Left ventricle myocardium inferior (tissue), 1 donor: ENCODE measurements around the gene GABRG2. TPM values are rescaled to one million over a fixed set of nuclear protein-coding genes. Genes with fewer than 3 reads are reported as not detected.

Experiments used
- DNase-seq: peaks from one replicate; pipeline ENCODE4 v3.0.0-alpha.2; 2020
- H3K27ac ChIP-seq: fragments of 200-600 bp; replicated peaks from 2 replicates; pipeline ENCODE4 v1.8.0; 2021
- H3K27me3 ChIP-seq: fragments of 200-600 bp; 2 replicates; pipeline ENCODE4 v1.8.0; 2021; ENCODE audit warnings: low read depth
- H3K36me3 ChIP-seq: fragments of 200-600 bp; 2 replicates; pipeline ENCODE4 v1.8.0; 2021
- H3K4me1 ChIP-seq: fragments of 200-600 bp; 2 replicates; pipeline ENCODE4 v1.8.0; 2021
- H3K4me3 ChIP-seq: fragments of 200-600 bp; 2 replicates; pipeline ENCODE4 v1.8.0; 2021; ENCODE audit warnings: mild to moderate bottlenecking, moderate library complexity
- H3K9me3 ChIP-seq: fragments of 200-600 bp; replicated peaks from 2 replicates; pipeline ENCODE4 v1.8.0; 2021
- CTCF ChIP-seq: fragments of 200-600 bp; IDR thresholded peaks from 2 replicates; pipeline ENCODE4 v1.8.0; 2021; ENCODE audit warnings: antibody characterized with exemption, mild to moderate bottlenecking, borderline replicate concordance
- intact Hi-C: fragments of 100-400 bp; cut with micrococcal nuclease; formaldehyde crosslinking; loops from one replicate; pipeline ENCODE4 v1.11.0; 2022
- total RNA-seq: library from RNA; stranded (reverse); fragmentation: NEBNext Ultra II Directional; extraction: Animal tissue kit (Norgen Biotek cat#: 25700); gene quantifications from one replicate; pipeline ENCODE4 v1.2.1, GENCODE V29; 2021
- donor health status: DM: no; HTN: yes; CAD: no; lungs with severe emphysema.

The GABRG2 gene
- total RNA-seq, 1 donor from 2014 or later: not detected

DNA sequence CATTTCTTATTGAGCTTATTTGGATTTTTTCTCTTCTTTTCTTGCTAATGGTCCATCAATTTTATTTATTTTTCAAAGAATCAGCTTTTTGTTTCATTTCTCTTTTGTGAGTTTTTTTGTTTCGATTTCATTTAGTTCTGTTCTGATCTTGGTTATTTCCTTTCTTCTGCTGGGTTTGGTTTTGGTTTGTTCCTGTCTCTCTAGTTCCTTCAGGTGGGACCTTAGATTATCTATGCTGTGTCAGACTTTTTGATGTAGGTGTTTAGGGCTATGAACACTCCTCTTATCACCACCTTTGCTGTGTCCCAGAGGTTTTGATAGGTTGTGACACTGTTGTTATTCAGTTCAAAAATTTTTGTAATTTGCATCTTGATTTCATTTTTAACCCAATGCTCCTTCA lies 119.8 kb downstream of the GABRG2 start:
- H3K4me3 ChIP-seq: no peak overlapping the region
- H3K9me3 ChIP-seq: peaks cover 7% of the 10 kb centered on the region
- no peaks in the 10 kb centered on the region for H3K36me3 ChIP-seq
- intact Hi-C loops: no loop called here
- no peak overlapping the region for H3K27ac ChIP-seq
- no peak for TF ChIP-seq CTCF
- no peaks in the 10 kb centered on the region for H3K4me1 ChIP-seq
- H3K27me3 ChIP-seq: no peaks in the 10 kb centered on the region
- no peak for DNase-seq

GRCh38 chr5:162189719-162190118 lies 122.1 kb downstream of the GABRG2 start:
- Histone ChIP-seq H3K4me3 (no peak overlapping the region), H3K4me1 (no peaks in the 10 kb centered on the region), H3K27me3 (no peaks in the 10 kb centered on the region), H3K27ac (no peak overlapping the region), H3K9me3 (peaks cover 7% of the 10 kb centered on the region), H3K36me3 (no peaks in the 10 kb centered on the region)
- intact Hi-C loops: no loop called here
- TF ChIP-seq CTCF: no peak
- DNase-seq: no peak

DNA sequence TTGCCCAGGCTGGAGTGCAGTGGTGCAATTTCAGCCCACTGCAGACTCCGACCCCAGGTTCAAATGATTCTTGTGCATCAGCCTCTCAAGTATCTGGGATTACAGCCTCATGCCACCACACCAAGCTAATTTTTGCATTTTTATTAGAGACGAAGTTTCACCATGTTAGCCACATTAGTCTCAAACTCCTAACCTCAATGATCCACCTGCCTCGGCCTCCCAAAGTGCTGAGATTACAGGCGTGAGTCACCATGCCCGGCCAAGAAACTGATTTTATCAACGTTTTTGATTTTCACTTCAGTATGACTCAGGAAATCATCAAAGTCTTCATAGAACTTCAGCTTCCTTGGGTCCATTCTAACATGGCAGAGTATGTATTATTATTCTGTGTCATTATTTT lies 125.4 kb downstream of the GABRG2 start:
- Histone ChIP-seq H3K4me1 (no peaks in the 10 kb centered on the region), H3K27ac (no peak overlapping the region), H3K27me3 (no peaks in the 10 kb centered on the region), H3K36me3 (no peaks in the 10 kb centered on the region), H3K4me3 (no peak overlapping the region), H3K9me3 (no peaks in the 10 kb centered on the region)
- intact Hi-C loops: no loop called here
- DNase-seq: no peak
- no peak for TF ChIP-seq CTCF

DNA sequence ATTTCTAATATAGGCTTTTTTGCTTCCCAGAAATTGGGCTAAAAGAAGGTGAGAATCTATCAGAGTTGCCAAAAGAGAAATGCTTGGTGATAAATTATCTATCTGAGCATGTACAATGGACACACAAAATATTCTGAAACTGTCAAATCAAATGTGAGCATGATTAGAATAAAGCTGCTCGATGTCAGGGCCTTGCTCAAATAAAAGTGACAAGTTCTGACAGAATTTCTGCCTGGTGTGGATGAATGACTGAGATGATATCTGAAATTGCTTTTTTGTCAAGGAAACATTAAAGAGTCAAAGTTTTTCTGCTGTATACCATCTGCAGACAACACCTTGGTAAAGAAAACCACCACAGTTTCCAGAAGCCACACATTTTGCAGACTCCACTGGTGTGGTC lies 128.8 kb downstream of the GABRG2 start:
- H3K9me3 ChIP-seq: no peaks in the 10 kb centered on the region

DNA sequence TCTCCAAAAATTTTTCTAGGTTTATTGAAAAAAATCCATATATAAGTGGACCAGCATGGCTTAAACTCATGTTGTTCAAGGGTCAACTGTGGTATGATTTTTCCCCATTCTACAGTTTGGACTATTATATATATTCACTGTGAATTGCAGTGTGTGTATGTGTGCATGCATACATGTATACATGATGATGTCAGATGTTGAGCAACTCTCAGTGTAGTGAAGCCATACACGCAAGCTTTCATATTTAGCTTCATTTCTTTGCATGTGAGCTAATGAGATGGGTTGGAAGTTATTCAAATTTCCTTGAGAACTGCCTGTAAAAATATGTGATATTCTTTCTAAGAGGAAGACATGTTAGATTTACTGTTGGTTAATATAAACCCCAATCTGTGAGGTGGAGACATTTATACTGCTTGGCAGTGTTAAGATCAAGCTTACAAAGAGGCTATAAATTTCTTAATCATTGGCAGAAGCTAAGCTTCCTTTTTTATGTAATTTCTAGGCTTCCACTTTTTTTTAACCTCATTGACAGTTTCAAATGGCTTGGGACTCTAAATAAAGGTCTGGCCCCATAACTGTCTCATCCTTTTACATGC lies 134.8 kb downstream of the GABRG2 start:
- H3K27ac ChIP-seq: no peak overlapping the region
- no peak for DNase-seq
- H3K27me3 ChIP-seq: peaks cover 5% of the 10 kb centered on the region
- TF ChIP-seq CTCF: no peak
- H3K4me1 ChIP-seq: no peaks in the 10 kb centered on the region
- no peak overlapping the region for H3K4me3 ChIP-seq
- H3K36me3 ChIP-seq: no peaks in the 10 kb centered on the region
- H3K9me3 ChIP-seq: no peaks in the 10 kb centered on the region
- intact Hi-C loops: no loop called here

More for the DNA sequence above, 128.8 kb downstream of the GABRG2 start:
- no peak for DNase-seq
- H3K27ac ChIP-seq: no peak overlapping the region
- no peaks in the 10 kb centered on the region for H3K27me3 ChIP-seq
- no peak overlapping the region for H3K4me3 ChIP-seq
- intact Hi-C loops: no loop called here
- TF ChIP-seq CTCF: no peak
- no peaks in the 10 kb centered on the region for H3K4me1 ChIP-seq
- H3K36me3 ChIP-seq: no peaks in the 10 kb centered on the region

Other genes starting within 250 kb of the GABRG2 start
- gene GABRA1, start 219.7 kb upstream of the GABRG2 start, total RNA-seq: not detected